AML-193 (cell line): ENCODE results near the gene AVP.
"Not testable (repeated sequence)": the region's sequence is repeated elsewhere in the genome, so short reads cannot be mapped to it uniquely, and the experiment has no call there.

Experiments used
- DNase-seq, 2 experiments: peaks; one replicate each; lab custom pipeline; 2025; lab: John Stamatoyannopoulos, UW

AVP gene, protein sequence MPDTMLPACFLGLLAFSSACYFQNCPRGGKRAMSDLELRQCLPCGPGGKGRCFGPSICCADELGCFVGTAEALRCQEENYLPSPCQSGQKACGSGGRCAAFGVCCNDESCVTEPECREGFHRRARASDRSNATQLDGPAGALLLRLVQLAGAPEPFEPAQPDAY

DNA sequence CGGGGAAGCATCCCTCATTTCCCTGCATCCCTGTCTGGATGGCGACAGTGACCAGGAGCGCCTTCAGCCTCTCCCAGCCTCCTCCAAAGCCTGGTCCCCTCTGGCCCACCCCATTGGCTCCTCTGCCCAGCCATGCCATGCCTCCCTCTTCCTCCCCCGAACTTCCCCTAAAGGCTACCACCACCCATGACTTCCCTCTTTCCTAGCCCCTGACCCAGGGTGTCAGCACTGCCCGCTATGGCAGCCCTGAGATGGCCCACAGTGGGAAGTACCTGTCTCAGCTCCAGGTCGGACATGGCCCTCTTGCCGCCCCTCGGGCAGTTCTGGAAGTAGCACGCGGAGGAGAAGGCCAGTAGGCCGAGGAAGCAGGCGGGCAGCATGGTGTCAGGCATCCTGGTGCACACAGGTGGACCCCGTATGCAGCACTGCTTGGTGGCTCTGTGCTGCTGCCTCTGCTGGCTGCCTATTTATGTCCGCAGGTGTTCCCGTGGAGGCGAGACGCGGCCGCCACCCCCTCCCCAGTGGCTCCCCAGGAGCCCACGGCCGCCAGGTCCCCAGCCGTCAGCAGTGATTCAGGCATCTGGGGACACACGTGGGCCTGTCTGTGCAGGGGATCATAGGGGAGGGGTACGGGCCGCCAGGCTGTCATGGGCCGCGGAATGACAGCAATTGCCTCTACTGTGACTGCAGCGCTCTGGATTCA is at the start of gene AVP:
Gene AVP, minus strand, starts transcription at position 442 of the 703 bp plus-strand sequence. Its CDS starts 50 bp downstream, at position 392.
- DNase-seq: no peak

DNA sequence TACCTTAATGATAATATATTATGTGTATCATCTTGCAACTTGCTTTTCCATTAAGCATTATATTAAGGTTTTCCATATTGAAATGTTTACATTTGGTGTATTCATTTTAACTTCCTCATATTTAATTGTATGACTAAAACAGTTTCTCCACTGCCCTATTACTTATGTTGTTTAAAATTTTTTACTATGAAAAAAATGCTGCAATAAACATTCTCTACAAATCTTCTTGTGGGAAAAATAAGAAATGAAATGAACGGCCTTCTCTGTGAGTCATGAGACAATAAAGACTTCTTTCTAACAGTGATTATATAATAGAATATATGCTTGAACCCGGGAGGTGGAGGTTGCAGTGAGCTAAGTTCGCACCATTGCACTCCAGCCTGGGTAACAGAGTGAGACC is 49.6 kb upstream of the AVP start:
- no peak for DNase-seq

DNA sequence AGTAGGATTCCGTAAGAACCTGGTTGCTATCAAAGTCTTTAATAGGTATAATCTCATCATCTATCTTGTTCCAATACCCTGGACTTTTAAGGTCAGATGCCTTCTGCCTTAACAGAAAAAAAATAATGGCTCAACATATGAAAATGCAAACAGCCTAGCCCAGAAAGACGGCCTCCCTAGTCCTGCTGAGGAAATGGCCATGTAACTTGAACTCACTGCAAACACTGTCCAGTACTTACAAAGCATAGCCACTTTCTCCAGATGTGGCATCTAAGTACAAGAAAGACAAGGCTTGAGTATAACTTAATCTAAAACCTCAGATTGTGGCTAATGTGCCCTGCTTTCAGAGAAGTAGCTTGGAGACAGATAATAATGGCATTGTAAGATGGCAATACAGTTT is 48.6 kb upstream of the AVP start:
- no peak for DNase-seq

DNA sequence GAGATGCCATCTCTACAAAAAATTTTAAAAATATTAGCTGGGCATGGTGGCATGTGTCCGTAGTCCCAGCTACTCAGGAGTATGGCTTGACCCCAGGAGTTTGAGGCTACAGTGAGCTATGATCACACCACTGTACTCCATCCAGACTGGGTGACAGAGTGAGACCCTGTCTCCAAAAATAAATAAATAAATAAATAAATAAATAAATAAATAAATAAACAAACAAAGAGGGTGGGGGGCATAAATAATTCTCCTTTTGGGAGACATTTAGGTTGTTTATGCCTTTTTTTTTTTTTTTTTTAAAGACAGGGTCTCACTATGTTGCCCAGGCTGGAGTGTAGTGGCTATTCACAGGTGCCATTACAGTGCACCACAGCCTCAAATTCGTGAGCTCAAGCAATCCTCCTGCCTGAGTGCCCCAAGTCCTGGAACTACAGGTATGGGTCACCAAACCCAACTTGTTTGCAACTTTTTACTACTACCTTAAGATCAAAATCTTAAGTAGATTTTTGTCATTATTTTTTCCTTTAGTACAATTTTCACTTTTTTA is 45.6 kb upstream of the AVP start:
- DNase-seq: no peak

DNA sequence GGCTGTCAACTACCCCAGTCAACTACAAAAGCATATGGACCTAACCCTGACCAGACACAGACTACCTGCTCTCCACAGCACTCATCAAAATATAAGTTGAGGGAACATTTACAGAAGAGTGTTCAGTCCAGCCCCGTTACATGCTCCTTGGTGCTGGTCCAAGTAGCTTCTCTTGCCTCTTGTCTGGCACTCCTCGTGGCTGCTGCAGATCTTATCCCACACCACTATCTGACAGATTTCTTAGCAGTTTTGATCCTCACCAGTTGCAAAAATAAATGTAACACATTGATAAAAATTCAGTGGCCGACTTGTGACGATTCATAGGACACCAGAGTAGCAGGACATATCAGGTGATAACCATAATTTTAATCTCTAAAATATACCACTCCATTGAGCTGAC is 44.6 kb upstream of the AVP start:
- no peak for DNase-seq

DNA sequence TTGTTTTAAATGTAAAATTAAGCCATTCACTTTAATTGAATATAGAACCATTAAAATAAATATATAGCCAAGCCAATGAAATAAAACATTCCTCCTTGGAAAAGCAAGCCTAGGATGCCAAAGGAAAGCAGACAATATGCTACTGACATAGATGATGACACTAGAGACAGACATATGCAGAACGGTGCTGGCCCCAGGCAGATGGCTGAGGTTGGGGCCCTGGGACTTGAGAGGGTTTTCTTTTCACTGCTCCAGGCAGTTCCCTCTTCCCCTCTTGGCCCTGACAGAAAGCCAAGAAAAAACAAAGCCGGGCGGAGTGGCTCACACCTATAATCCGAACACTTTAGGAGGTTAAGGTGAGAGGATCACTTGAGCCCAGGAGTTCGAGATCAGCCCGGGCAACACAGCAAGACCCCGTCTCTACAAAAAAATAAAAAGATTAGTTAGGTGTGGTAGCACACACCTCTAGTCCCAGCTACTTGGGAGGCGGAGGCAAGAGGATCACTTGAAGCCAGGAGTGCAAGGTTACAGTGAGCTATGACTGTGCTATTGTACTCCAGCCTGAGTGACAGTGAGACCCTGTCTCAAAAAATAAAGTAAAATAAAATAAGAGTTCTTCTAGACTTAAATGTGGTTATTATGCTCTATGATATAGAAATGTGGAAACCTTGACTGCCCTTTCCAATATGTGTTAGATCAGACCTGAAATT is 43.9 kb upstream of the AVP start:
- no peak for DNase-seq

DNA sequence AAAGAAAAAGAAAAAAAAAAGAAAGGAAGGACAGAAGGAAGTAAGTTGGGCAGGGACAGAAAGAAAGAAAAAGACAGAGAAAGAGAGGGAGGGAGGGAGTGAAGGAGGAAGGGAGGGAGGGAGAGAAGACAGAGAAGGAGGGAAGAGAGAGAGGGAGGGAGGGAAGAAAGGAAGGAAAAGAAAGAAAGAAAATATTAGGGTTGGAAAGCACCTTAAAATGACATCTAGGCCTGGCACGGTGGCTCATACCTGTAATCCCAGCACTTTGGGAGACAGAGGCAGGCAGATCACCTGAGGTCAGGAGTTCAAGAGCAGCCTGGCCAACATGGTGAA is 42.0 kb upstream of the AVP start:
- no peak for DNase-seq

DNA sequence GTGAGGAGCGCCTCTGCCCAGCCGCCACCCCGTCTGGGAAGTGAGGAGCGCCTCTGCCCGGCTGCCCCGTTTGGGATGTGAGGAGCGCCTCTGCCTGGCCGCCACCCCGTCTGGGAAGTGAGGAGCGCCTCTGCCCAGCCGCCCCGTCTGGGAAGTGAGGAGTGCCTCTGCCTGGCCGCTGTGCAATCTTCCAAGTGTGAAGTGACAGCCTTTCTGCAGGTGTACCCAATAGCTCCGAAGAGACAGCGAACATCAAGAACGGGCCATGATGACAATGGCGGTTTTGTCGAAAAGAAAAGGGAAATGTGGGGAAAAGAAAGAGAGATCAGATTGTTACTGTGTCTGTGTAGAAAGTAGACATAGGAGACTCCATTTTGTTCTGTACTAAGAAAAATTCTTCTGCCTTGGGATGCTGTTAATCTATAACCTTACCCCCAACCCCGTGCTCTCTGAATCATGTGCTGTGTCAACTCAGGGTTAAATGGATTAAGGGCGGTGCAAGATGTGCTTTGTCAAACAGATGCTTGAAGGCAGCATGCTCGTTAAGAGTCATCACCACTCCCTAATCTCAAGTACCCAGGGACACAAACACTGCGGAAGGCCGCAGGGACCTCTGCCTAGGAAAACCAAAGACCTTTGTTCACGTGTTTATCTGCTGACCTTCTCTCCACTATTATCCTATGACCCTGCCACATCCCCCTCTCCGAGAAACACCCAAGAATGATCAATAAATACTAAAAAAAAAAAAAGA is 41.4 kb upstream of the AVP start:
- DNase-seq: not testable (repeated sequence)

DNA sequence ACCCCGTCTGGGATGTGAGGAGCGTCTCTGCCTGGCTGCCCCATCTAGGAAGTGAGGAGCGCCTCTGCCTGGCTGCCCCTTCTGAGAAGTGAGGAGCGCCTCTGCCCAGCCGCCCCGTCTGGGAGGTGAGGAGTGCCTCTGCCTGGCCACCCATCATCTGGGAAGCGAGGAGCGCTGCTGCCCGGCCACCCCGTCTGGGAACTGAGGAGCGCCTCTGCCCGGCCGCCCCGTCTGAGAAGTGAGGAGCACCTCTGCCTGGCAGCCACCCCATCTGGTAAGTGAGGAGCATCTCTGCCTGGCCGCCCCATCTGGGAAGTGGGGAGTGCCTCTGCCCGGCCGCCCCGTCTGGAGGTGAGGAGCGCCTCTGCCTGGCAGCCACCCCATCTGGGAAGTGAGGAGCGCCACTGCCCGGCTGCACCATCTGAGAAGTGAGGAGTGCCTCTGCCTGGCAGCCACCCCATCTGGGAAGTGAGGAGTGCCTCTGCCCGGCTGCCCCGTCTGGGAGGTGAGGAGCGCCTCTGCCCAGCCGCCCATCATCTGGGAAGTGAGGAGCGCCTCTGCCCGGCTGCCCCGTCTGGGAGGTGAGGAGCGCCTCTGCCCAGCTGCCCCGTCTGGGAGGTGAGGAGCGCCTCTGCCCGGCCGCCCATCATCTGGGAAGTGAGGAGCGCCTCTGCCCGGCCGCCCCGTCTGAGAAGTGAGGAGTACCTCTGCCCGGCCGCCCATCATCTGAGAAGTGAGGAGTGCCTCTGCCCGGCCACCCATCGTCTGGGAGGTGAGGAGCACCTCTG is 40.4 kb upstream of the AVP start:
- not testable (repeated sequence) for DNase-seq

DNA sequence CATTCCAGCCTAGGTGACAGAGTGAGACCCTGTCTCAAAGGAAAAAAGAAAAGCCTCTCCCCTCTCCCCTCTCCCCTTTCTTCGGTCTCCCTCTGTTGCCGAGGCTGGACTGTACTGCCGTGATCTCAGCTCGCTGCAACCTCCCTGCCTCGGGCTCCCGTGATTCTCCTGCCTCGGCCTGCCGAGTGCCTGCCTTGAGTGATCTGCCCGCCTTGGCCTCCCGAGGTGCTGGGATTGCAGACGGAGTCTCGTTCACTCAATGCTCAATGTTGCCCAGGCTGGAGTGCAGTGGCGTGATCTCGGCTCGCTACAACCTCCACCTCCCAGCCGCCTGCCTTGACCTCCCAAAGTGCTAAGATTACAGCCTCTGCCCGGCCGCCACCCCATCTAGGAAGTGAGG is 39.6 kb upstream of the AVP start:
- DNase-seq: not testable (repeated sequence)

DNA sequence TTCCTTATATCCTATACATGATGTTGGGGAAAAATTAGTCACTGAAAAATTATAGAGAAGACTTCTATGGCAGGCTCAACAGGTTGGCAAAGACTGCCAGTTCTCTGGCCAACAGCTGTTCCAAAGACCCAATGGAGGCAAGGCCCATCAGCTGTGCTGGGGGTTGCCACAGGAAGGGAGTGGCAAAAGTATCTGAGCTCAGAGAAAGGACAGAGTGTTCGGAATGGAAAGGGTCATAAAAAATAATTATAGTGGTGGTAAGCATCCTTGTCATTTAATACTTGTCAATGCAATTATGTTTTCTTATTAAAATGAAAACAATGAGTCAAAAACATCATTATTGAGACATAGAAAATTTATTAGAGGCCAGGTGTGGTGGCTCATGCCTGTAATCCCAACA is 39.0 kb upstream of the AVP start:
- no peak for DNase-seq

DNA sequence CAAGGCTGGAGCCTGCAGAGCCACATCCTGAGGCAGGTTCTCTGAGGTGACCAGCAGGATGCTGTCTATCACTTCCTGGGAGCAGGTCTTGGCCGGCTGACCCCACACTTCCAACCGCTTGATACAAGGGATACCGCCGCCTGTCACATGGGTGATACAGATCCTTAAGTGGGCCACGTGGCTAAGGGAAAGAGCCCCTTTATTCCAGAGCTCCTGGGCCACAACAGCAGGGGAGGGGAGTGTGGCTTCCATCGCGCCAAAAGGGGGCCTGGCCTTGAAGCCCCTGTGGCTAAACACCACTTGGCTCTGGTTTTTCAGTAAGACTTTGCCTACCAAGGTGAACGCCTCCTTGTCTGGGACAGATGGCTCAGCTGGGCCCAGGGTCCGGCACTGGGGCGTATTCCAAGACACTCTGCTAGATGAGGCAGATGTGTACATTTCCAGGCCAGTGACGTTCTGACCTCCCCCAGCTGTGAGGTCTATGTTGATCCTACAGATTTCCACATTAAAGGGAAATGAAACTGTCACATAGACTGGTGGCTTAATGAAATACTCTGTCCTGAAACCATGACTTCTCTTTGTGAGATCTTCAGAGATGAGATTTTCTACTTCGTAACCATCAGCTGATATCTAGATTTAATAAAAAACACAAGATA is 37.6 kb upstream of the AVP start:
- no peak for DNase-seq

DNA sequence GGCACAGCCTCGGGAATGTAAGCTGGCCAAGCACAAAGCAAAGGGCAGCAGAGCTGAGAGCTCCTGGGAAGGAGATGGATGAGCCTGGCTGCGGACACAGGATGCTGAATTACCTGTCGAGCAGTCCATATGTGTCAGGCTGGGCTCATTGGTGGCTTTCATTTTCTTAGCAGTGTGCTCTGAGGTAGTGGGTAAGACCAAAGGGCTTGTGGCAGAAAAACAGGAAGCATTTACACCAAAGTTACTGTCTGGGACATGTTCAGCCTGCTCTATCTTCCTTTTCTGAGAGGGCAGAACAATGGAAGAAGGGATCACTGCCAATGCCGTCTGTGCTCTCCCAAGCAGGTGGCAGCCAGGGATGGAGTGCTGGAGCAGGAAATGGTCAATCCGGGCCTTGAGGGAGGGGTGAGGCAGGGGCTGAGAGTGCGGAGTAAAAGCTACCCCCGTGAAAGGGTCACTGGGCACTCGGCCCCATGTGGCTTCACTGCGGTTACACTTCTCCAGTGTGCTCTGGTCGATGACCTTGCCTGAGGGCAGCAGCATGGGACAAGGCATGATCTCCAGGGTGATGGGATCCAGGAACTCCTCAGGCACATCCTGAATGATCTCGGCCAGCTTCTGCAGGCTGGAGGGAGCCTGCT is 36.9 kb upstream of the AVP start:
- no peak for DNase-seq

DNA sequence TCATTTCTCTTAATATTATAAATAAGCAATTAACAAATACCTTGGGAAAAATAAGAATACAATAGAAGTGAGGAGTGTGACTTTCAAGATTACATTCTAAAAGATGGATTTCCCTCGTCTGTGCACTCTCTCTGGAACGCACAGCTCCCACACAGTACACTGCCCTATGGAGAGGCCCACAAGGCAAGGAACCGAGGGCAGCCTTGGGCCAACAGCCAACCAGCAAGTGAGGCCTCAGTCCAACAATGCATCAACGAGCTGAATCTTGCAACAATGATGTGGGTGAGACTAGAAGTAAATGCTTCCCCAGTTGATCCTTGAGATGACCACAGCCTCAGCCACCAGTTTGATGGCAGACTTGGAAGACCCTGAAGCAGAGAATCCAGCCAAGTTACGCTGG is 34.5 kb upstream of the AVP start:
- no peak for DNase-seq

DNA sequence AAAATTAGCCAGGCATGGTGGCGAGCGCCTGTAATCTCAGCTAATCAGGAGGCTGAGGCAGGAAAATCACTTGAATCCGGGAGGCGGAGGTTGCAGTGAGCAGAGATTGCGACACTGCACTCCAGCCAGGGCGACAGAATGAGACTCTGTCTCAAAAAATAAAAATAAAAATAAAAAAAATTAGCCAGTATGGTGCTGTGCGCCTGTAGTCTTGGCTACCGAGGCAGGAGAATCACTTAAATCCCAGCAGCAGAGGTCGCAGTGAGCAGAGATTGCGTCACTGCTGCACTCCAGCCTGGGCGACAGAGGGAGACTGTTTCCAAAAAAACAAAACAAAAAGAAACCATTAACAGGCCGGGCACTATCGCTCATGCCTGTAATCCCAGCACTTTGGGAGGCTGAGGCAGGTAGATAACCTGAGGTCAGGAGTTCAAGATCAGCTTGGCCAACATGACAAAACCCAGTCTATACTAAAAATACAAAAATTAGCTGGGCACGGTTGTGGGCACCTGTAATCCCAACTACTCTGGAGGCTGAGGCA is 33.4 kb upstream of the AVP start:
- DNase-seq: peak; percentile 78 to 80

DNA sequence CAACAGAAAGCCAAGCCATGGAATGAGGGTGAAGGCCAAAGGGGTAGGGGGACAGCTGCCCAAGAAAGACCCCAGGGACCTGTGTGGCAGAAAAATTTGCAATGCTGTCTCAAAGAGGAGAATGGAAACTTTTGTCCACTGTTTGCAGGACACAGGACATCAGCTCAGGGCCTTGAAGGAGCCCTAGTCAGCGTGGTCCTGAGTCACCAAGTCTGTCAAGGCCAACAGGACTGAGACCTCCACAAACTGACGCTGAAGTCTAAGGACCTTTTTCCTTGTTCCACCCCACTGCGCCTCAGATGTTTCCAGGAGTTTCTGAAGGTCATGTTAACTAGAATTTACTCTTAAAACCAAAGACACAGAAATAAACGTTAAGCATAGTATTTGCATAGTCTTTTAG is 31.8 kb upstream of the AVP start:
- DNase-seq: no peak

DNA sequence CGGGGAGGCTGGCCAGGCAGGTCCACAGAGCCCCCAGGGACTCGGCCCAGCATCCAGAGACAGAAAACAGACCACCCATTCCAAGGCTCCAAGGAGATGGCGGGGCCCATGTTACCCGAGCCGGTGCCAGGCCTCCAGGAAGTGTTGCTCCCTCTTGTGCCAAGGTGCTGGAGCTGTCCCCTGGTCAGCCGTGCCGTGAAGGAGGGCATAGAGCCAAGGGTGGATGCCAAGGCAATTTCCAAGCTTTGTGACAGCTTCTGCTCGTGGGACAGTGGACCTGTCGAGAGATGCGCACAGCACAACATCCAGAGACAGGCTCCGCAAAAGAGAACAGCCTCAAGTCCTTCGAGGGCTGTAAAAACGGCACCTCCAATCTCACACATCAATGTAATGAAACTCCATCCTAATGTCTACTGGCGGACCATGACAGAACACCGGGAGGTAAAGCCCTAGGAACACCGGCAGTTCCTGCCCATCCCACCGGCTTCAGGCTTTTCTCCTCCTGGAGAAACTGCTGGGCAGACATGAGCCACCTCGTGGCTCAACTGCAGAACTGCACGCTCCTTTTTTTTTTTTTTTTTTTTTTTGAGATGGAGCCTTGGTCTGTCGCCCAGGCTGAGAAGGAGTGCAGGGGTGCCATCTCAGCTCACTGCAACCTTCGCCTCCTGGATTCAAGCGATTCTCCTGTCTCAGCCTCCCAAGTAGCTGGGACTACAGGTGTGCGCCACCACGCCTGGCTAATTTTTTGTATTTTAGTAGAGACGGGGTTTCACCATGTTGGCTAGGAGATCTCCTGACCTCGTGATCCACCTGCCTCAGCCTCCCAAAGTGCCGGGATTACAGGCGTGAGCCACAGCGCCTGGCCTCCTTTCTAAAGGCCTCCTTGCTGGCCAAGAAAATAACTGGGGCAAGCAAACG is 30.9 kb upstream of the AVP start:
- peak; percentile 15 to 36 for DNase-seq

DNA sequence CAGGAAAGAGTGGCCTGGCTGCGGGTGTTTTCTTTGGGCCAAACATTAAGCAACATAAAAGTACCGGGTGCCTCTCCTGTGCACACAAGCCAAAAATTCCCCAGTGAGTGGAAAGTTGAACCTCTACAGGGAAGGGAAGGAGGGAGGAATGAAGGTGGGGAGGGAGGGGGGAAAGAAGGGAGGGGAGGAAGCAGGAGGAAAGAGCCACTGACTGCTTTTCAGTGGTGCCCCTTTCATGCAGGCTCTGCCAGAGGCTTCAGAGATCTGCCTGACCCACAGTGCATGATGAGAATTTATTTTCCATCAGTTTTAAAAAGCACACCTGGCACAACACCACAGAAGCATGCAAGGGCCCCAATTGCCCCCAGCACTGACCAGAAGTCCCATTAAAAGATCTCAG is 27.5 kb upstream of the AVP start:
- DNase-seq: no peak

DNA sequence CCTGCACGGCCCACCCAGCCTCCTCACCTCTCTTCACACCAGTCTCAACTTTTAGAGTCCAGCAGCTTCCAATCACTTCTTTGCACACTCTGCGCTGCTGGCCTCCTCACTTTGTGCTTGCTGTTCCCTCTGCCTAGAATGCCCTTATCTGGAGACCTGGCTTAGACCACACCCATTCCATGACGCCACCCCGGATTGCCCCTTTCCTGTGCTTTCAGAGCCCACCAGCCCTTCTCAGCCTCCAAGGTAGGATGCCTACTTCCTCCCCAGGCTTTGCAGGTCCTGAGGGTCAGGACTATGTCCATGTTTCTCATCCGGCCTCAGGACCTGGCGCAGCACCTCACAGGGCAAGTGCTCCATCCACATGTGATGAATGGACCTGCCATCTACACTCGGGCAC is 27.0 kb upstream of the AVP start:
- DNase-seq: no peak
